ENCODE measurements around the gene FSTL4. TPM values are rescaled to one million over a fixed set of nuclear protein-coding genes. Genes with fewer than 3 reads are reported as not detected.

Gene FSTL4
- total and polyA plus RNA-seq, 2 experiments from 2014 or later: 0.47 to 0.74 TPM

- Histone ChIP-seq H3K4me3 (no peak overlapping the region), H3K4me2 (no peak overlapping the region), H2AFZ (no peak overlapping the region), H3K9me3 (ENCODE audit: low read depth) (no peaks in the 10 kb centered on the region), H3K9me2 (replicated peaks; ENCODE audit: insufficient read depth) (no peaks in the 10 kb centered on the region), H4K20me1 (ENCODE audit: insufficient read depth, poor library complexity, severe bottlenecking) (no peaks in the 10 kb centered on the region), H3K79me2 (no peaks in the 10 kb centered on the region), H3K4me1 (ENCODE audit: insufficient read depth) (no peaks in the 10 kb centered on the region), H3K36me3 (replicated peaks; ENCODE audit: insufficient read depth, low read depth) (no peaks in the 10 kb centered on the region), H3K27ac (no peak overlapping the region), H3K27me3 (no peaks in the 10 kb centered on the region)
- 89% methylated on average over 12 of the region's 12 CpGs for WGBS (ENCODE audit: low lambda C conversion rate, missing lambda C conversion rate)
- TF ChIP-seq CTCF (IDR thresholded peaks at IDR 0.05; ENCODE audit: poor library complexity): no peak
- DNase-seq (ENCODE audit: low spot score): no peak
Measured at GRCh38 chr5:133384120-133384855, 228.1 kb downstream of the FSTL4 start.

- DNase-seq (ENCODE audit: low spot score): no peak
- Histone ChIP-seq H3K4me1 (ENCODE audit: insufficient read depth) (no peaks in the 10 kb centered on the region), H3K27me3 (no peaks in the 10 kb centered on the region), H3K9me2 (replicated peaks; ENCODE audit: insufficient read depth) (no peaks in the 10 kb centered on the region), H3K9me3 (ENCODE audit: low read depth) (no peaks in the 10 kb centered on the region), H3K27ac (no peak overlapping the region), H4K20me1 (ENCODE audit: insufficient read depth, poor library complexity, severe bottlenecking) (no peaks in the 10 kb centered on the region), H3K36me3 (replicated peaks; ENCODE audit: insufficient read depth, low read depth) (no peaks in the 10 kb centered on the region), H2AFZ (no peak overlapping the region), H3K4me2 (no peak overlapping the region), H3K79me2 (no peaks in the 10 kb centered on the region), H3K4me3 (no peak overlapping the region)
- WGBS (ENCODE audit: low lambda C conversion rate, missing lambda C conversion rate): 58% methylated on average over 9 of the region's 9 CpGs
- no peak for TF ChIP-seq EZH2 (IDR thresholded peaks at IDR 0.05; ENCODE audit: borderline replicate concordance)
- no peak for TF ChIP-seq EZH2phosphoT487 (IDR thresholded peaks at IDR 0.05; ENCODE audit: low read depth, severe bottlenecking, unreplicated experiment)
- TF ChIP-seq CTCF (IDR thresholded peaks at IDR 0.05; ENCODE audit: poor library complexity): no peak
Measured at GRCh38 chr5:133383580-133383939, 228.8 kb downstream of the FSTL4 start.

- Histone ChIP-seq H3K4me1 (ENCODE audit: insufficient read depth) (no peaks in the 10 kb centered on the region), H3K9me3 (ENCODE audit: low read depth) (peaks cover 4% of the 10 kb centered on the region), H3K4me2 (no peak overlapping the region), H3K36me3 (replicated peaks; ENCODE audit: insufficient read depth, low read depth) (no peaks in the 10 kb centered on the region), H2AFZ (no peak overlapping the region), H3K4me3 (no peak overlapping the region), H3K27me3 (no peaks in the 10 kb centered on the region), H3K79me2 (no peaks in the 10 kb centered on the region), H3K27ac (no peak overlapping the region), H3K9me2 (replicated peaks; ENCODE audit: insufficient read depth) (no peaks in the 10 kb centered on the region), H4K20me1 (ENCODE audit: insufficient read depth, poor library complexity, severe bottlenecking) (no peaks in the 10 kb centered on the region)
- no peak for TF ChIP-seq EZH2phosphoT487 (IDR thresholded peaks at IDR 0.05; ENCODE audit: low read depth, severe bottlenecking, unreplicated experiment)
- no peak for TF ChIP-seq EZH2 (IDR thresholded peaks at IDR 0.05; ENCODE audit: borderline replicate concordance)
- no peak for TF ChIP-seq CTCF (IDR thresholded peaks at IDR 0.05; ENCODE audit: poor library complexity)
- WGBS (ENCODE audit: low lambda C conversion rate, missing lambda C conversion rate): 87% methylated on average over 8 of the region's 8 CpGs
- DNase-seq (ENCODE audit: low spot score): no peak
Measured at GRCh38 chr5:133382661-133383579, 229.4 kb downstream of the FSTL4 start.
